NCI-H146 treated with DMSO at 0.1 percent for 48 hours (cell line): ENCODE data around the gene GTPBP1.

Source experiments
- DNase-seq: peaks from one replicate; lab custom pipeline; 2025; ENCODE audit not compliant: unreplicated experiment; lab: John Stamatoyannopoulos, UW

GTPBP1 gene

GRCh38 chr22:38756711-38757463, 51.1 kb downstream of the GTPBP1 start:
- no peak for DNase-seq

- DNase-seq, result no peak
Measured at GRCh38 chr22:38757464-38757757, 51.7 kb downstream of the GTPBP1 start.

- no peak for DNase-seq
Measured at GRCh38 chr22:38758276-38758945, 52.7 kb downstream of the GTPBP1 start.

- no peak for DNase-seq
Measured at GRCh38 chr22:38759005-38759404, 53.3 kb downstream of the GTPBP1 start.

- peak; percentile 24 for DNase-seq
Measured at GRCh38 chr22:38760477-38761201, 54.9 kb downstream of the GTPBP1 start.

GRCh38 chr22:38761202-38762162, 55.7 kb downstream of the GTPBP1 start:
- DNase-seq, result no peak

GRCh38 chr22:38762551-38762983, 56.8 kb downstream of the GTPBP1 start:
- DNase-seq, result no peak

GRCh38 chr22:38766076-38766777, 60.5 kb downstream of the GTPBP1 start:
- DNase-seq, result peak; percentile 50

- no peak for DNase-seq
Measured at GRCh38 chr22:38767313-38767712, 61.6 kb downstream of the GTPBP1 start.

- DNase-seq, result no peak
Measured at GRCh38 chr22:38768036-38768435, 62.3 kb downstream of the GTPBP1 start.

GRCh38 chr22:38770257-38770949, 64.7 kb downstream of the GTPBP1 start:
- no peak for DNase-seq

GRCh38 chr22:38772623-38772873, 66.8 kb downstream of the GTPBP1 start:
- DNase-seq, result no peak

- no peak for DNase-seq
Measured at GRCh38 chr22:38773363-38773946, 67.7 kb downstream of the GTPBP1 start.

- DNase-seq, result no peak
Measured at GRCh38 chr22:38774496-38775166, 68.9 kb downstream of the GTPBP1 start.

GRCh38 chr22:38775656-38776055, 69.9 kb downstream of the GTPBP1 start:
- DNase-seq, result no peak

- DNase-seq, result no peak
Measured at GRCh38 chr22:38776086-38776485, 70.3 kb downstream of the GTPBP1 start.

GRCh38 chr22:38777087-38777671, 71.4 kb downstream of the GTPBP1 start:
- DNase-seq, result no peak

GRCh38 chr22:38781033-38781432, 75.3 kb downstream of the GTPBP1 start:
- DNase-seq, result no peak
